Breast epithelium (tissue), 3 donors: ENCODE results near the gene KCNG2.

Source experiments
- CTCF ChIP-seq, 3 donors: fragments of 450-650 bp; IDR thresholded peaks; one replicate each; pipeline ENCODE4 v1.5.1; 2016 to 2017; ENCODE audit warnings: antibody characterized with exemption in 3 of 3, mild to moderate bottlenecking in 3 of 3, moderate library complexity in 3 of 3
- POLR2AphosphoS5 ChIP-seq, 3 donors: sonication (generic); formaldehyde crosslinking; IDR thresholded peaks; one replicate each; pipeline ENCODE4 v1.6.1; 2017; ENCODE audit warnings: antibody characterized with exemption in 3 of 3

GRCh38 chr18:79782566-79783308 is 15.0 kb upstream of the KCNG2 start:
- TF ChIP-seq CTCF (IDR thresholded peaks at IDR 0.05) (no peak), POLR2AphosphoS5 (IDR thresholded peaks at IDR 0.05) (no peak)
